Spinal cord (tissue), 10 donors: ENCODE results near the gene EXO5. TPM values are rescaled to one million over a fixed set of nuclear protein-coding genes. Genes with fewer than 3 reads are reported as not detected.

ENCODE experiments used
- DNase-seq, 6 donors: peaks; one replicate each; pipeline versions ENCODE4 v3.0.0 to v3.0.0-alpha.2; 2013 to 2015; ENCODE audit warnings: low spot score in 6 of 6, low read depth in 4 of 6
- H3K27ac ChIP-seq: one replicate; pipeline ENCODE4 v1.5.1; 2013; ENCODE audit warnings: low read depth, low read length, control low read depth
- H3K27me3 ChIP-seq: one replicate; pipeline ENCODE4 v1.6.1; 2013; ENCODE audit warnings: low read length; ENCODE audit not compliant: control insufficient read depth, insufficient read depth
- H3K36me3 ChIP-seq: one replicate; pipeline ENCODE4 v1.6.1; 2013; ENCODE audit warnings: low read length; ENCODE audit not compliant: control insufficient read depth, insufficient read depth
- H3K4me1 ChIP-seq: one replicate; pipeline ENCODE4 v1.6.1; 2013; ENCODE audit warnings: low read length; ENCODE audit not compliant: control insufficient read depth, insufficient read depth
- H3K4me3 ChIP-seq: one replicate; pipeline ENCODE4 v1.5.1; 2013; ENCODE audit warnings: low read depth, low read length, control low read depth
- H3K9me3 ChIP-seq: one replicate; pipeline ENCODE4 v1.6.1; 2013; ENCODE audit warnings: low read length; ENCODE audit not compliant: control insufficient read depth, insufficient read depth
- WGBS: methylation state at CpG from one replicate; pipeline ENCODE4 v1.1.5; 2013; ENCODE audit warnings: missing lambda C conversion rate; ENCODE audit not compliant: insufficient coverage; 5-methylcytosine and 5-hydroxymethylcytosine counted together
- polyA plus RNA-seq, 2 donors: library from polyadenylated mRNA; unstranded; fragments of 120-200 nt; gene quantifications; one replicate each; pipeline ENCODE4 v1.2.1, GENCODE V29; 2013; ENCODE audit not compliant: insufficient read length in 2 of 2
- small RNA-seq: library from RNA; depleted of rRNA; stranded (forward); fragments of <200 nt; gene quantifications from one replicate; pipeline ENCODE3, GENCODE V24; 2014; ENCODE audit warnings: low replicate concordance
- total RNA-seq, 2 donors: library from RNA; depleted of rRNA in 1 of 2; stranded (reverse); fragments of 120-200 nt in 1 of 2; fragments of >200 nt in 1 of 2; gene quantifications; one replicate each; pipeline versions ENCODE4 v1.2.3 to v1.2.4, GENCODE V29; 2013 to 2014
- donor health status: healthy.

The EXO5 gene
- total and polyA plus RNA-seq, 4 donors = 9.7 to 13.0 (median 10.9) TPM

DNA sequence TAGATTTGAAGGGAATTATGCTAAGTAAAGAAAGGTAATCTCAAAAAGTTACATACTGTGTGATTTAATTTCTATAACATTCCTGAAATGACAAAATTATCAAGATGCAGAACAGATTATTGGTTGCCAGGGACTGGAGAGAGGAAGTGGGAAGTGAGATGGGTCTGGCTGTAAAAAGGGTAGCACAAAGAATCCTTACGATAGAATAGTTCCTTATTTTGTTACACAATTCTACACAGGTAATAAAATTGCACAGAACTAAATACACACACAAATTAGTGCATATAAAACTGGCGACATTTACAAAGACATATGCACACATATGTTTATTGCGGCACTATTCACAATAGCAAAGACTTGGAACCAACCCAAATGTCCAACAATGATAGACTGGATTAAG is 56.3 kb downstream of the EXO5 start:
- no peak overlapping the region for H3K27ac ChIP-seq
- WGBS = no CpG with 5 or more reads among the region's 3 CpGs

More for the DNA sequence above, 56.3 kb downstream of the EXO5 start:
- no peaks in the 10 kb centered on the region for H3K36me3 ChIP-seq
- no peak overlapping the region for H3K4me3 ChIP-seq
- DNase-seq = no peak
- H3K9me3 ChIP-seq = no peaks in the 10 kb centered on the region
- no peaks in the 10 kb centered on the region for H3K4me1 ChIP-seq
- H3K27me3 ChIP-seq = no peaks in the 10 kb centered on the region

Small RNAs within 50 kb of the gene (small RNA-seq; reads per million reads assigned to genes)
- not detected for gene AL356379.1

Other genes with a start within 250 kb of the EXO5 start
- 10 to 100 TPM; 14.1 to 38.9 TPM for gene COL9A2, start 191.5 kb upstream of the EXO5 start, total RNA-seq
- 10 to 100 TPM; 58.1 to 80.3 TPM for gene COL9A2, start 191.5 kb upstream of the EXO5 start, polyA plus RNA-seq
- 10 to 100 TPM; 34.5 to 43.9 TPM for gene SMAP2, start 135.0 kb upstream of the EXO5 start, total RNA-seq
- 10 to 100 TPM; 65.2 to 77.5 TPM for gene SMAP2, start 135.0 kb upstream of the EXO5 start, polyA plus RNA-seq
- gene ZFP69B, start 58.3 kb upstream of the EXO5 start, total RNA-seq = 10 to 100 TPM in 1 of 2 donors, 1 to 10 TPM in 1; 8.6 to 10.7 TPM
- gene ZFP69B, start 58.3 kb upstream of the EXO5 start, polyA plus RNA-seq = 10 to 100 TPM; 10.3 to 11.5 TPM
- 1 to 10 TPM; 7.1 to 7.8 TPM for gene ZFP69, start 31.5 kb upstream of the EXO5 start, total RNA-seq
- 10 to 100 TPM; 12.4 to 13.9 TPM for gene ZFP69, start 31.5 kb upstream of the EXO5 start, polyA plus RNA-seq
- gene ZNF684, start 22.9 kb downstream of the EXO5 start, total RNA-seq = 10 to 100 TPM in 1 of 2 donors, 1 to 10 TPM in 1; 9.8 to 11.5 TPM
- 1 to 10 TPM; 6.8 to 7.8 TPM for gene ZNF684, start 22.9 kb downstream of the EXO5 start, polyA plus RNA-seq
- 10 to 100 TPM; 14.1 to 33.6 TPM for gene RIMS3, start 156.9 kb downstream of the EXO5 start, total RNA-seq
- gene RIMS3, start 156.9 kb downstream of the EXO5 start, polyA plus RNA-seq = 10 to 100 TPM; 38.5 to 42.2 TPM
- gene NFYC, start 182.9 kb downstream of the EXO5 start, total RNA-seq = 10 to 100 TPM; 36.4 to 47.2 TPM
- gene NFYC, start 182.9 kb downstream of the EXO5 start, polyA plus RNA-seq = 10 to 100 TPM; 70.7 to 82.8 TPM